GM12878 (cell line): ENCODE results near the gene CCDC197. TPM values are rescaled to one million over a fixed set of nuclear protein-coding genes. Genes with fewer than 3 reads are reported as not detected.

Experiments used
- ATAC-seq: fragments of 200-7000 bp; cut with Tn5 transposase; 3 replicates; pipeline ENCODE4 v1.9.1; 2020; ENCODE audit warnings: mild to moderate bottlenecking, moderate library complexity
- BruUV-seq: library from RNA; stranded (reverse); fragments of 400-500 nt; replicated peaks from 2 replicates; lab custom pipeline; 2021; lab: Mats Ljungman, UMichigan
- CTCF ChIA-PET: fragments of 300-600 bp; sonication (Branson Sonifier 250); formaldehyde crosslinking; extraction: SDS; loops from one replicate; lab custom pipeline; 2021; ENCODE audit warnings: inconsistent platforms; lab: Yijun Ruan, JAX
- POLR2A ChIA-PET: fragments of 350-600 bp; formaldehyde crosslinking; extraction: SDS; loops from one replicate; lab custom pipeline; 2021; ENCODE audit warnings: inconsistent platforms; lab: Charles Lee
- RAD21 ChIA-PET: fragments of 300-600 bp; sonication (Branson Sonifier 250); formaldehyde crosslinking; loops from one replicate; lab custom pipeline; 2023; ENCODE audit warnings: antibody characterized with exemption; ENCODE audit not compliant: unreplicated experiment; lab: Charles Lee
- SMC1A ChIA-PET: fragments of 300-600 bp; sonication (Branson Sonifier 250); formaldehyde crosslinking; loops from one replicate; lab custom pipeline; 2023; ENCODE audit not compliant: unreplicated experiment, uncharacterized antibody; lab: Charles Lee
- DNase-seq: peaks from one replicate; pipeline ENCODE4 v3.0.0-alpha.2; 2011; ENCODE audit warnings: low read depth, low spot score
- FAIRE-seq: peaks from 3 replicates; lab custom pipeline; 2011; peaks lifted over from hg19 to GRCh38; lab: Jason Lieb, UNC
- H2AFZ ChIP-seq: 2 replicates; pipeline ENCODE4 v1.6.0; 2011; ENCODE audit warnings: low read depth, low read length, control low read depth; ENCODE audit not compliant: control insufficient read depth
- H3K27ac ChIP-seq: 2 replicates; pipeline ENCODE4 v1.5.1; 2011; ENCODE audit warnings: control low read depth; ENCODE audit not compliant: control insufficient read depth, insufficient read depth
- H3K27me3 ChIP-seq, 2 experiments: replicated peaks in 1 of 2; 2 replicates each; pipeline versions ENCODE4 v1.6.0 to v1.6.1; 2011; ENCODE audit warnings: low read length in 1 of 2; ENCODE audit not compliant: control insufficient read depth in 2 of 2, insufficient read depth in 2 of 2
- H3K36me3 ChIP-seq, 2 experiments: 2 replicates each; pipeline ENCODE4 v1.5.1; 2011; ENCODE audit warnings: low read length in 1 of 2; ENCODE audit not compliant: control insufficient read depth in 2 of 2, insufficient read depth in 2 of 2
- H3K4me1 ChIP-seq: 2 replicates; pipeline ENCODE4 v1.6.1; 2011; ENCODE audit warnings: mild to moderate bottlenecking, low read length, moderate library complexity, mixed read lengths; ENCODE audit not compliant: control insufficient read depth, insufficient read depth
- H3K4me2 ChIP-seq: 2 replicates; pipeline ENCODE4 v1.6.0; 2011; ENCODE audit warnings: control low read depth; ENCODE audit not compliant: control insufficient read depth, insufficient read depth
- H3K4me3 ChIP-seq: fragments of 200-600 bp; sonication (generic); 2 replicates; pipeline ENCODE4 v1.5.1; 2016
- H3K79me2 ChIP-seq: 2 replicates; pipeline ENCODE4 v1.6.0; 2011; ENCODE audit warnings: low read length; ENCODE audit not compliant: control insufficient read depth, insufficient read depth
- H3K9ac ChIP-seq: 2 replicates; pipeline ENCODE4 v1.8.0; 2011; ENCODE audit warnings: low read length, control low read depth, mixed read lengths; ENCODE audit not compliant: control insufficient read depth, insufficient read depth
- H3K9me3 ChIP-seq: replicated peaks from 3 replicates; pipeline ENCODE4 v1.5.1; 2011; ENCODE audit warnings: mild to moderate bottlenecking, low read length; ENCODE audit not compliant: control insufficient read depth, insufficient read depth
- H4K20me1 ChIP-seq: 2 replicates; pipeline ENCODE4 v1.6.0; 2011; ENCODE audit not compliant: control insufficient read depth, insufficient read depth
- BACH1 ChIP-seq: fragments of 450-650 bp; IDR thresholded peaks from 2 replicates; pipeline ENCODE4 v1.6.1; 2017; ENCODE audit warnings: mild to moderate bottlenecking, borderline replicate concordance
- CBX5 ChIP-seq: sonication (generic); IDR thresholded peaks from 2 replicates; pipeline ENCODE4 v1.6.1; 2016; ENCODE audit warnings: low read depth, moderate library complexity, mild to moderate bottlenecking, inconsistent platforms
- CHD4 ChIP-seq: fragments of 200-600 bp; sonication (generic); IDR thresholded peaks from 2 replicates; pipeline ENCODE4 v1.6.1; 2016; ENCODE audit warnings: mild to moderate bottlenecking
- E4F1 ChIP-seq: fragments of 450-650 bp; IDR thresholded peaks from 2 replicates; pipeline ENCODE4 v1.6.1; 2018; ENCODE audit warnings: borderline replicate concordance, mild to moderate bottlenecking; ENCODE audit not compliant: partially characterized antibody
- IKZF2 ChIP-seq, 2 experiments: fragments of 450-650 bp; IDR thresholded peaks; 2 replicates each; pipeline ENCODE4 v1.6.1; 2017; ENCODE audit warnings: mild to moderate bottlenecking in 2 of 2, moderate library complexity in 2 of 2
- NR2C1 ChIP-seq: fragments of 450-650 bp; IDR thresholded peaks from 2 replicates; pipeline ENCODE4 v1.6.1; 2017; ENCODE audit warnings: antibody characterized with exemption, mild to moderate bottlenecking, moderate library complexity
- PML ChIP-seq: IDR thresholded peaks from 2 replicates; pipeline ENCODE4 v1.6.1; 2012; ENCODE audit warnings: low read length, inconsistent platforms
- POLR2A ChIP-seq: IDR thresholded peaks from 2 replicates; pipeline ENCODE4 v1.6.1; 2011; ENCODE audit warnings: low read depth, mild to moderate bottlenecking, low read length
- TAF1 ChIP-seq: IDR thresholded peaks from 2 replicates; pipeline ENCODE4 v1.6.1; 2011; ENCODE audit warnings: mild to moderate bottlenecking, low read depth, low read length, borderline replicate concordance
- WGBS: methylation state at CpG from one replicate; pipeline ENCODE4 v1.1.6; 2016; ENCODE audit warnings: low lambda C conversion rate; ENCODE audit not compliant: insufficient replicate concordance, insufficient coverage; ENCODE audit errors: missing lambda C conversion rate; 5-methylcytosine and 5-hydroxymethylcytosine counted together
- in situ Hi-C: fragments of 300-500 bp; cut with MboI; formaldehyde crosslinking; loops from 9 replicates; pipeline ENCODE4 v1.14.3; 2018; ENCODE audit warnings: mixed read lengths
- intact Hi-C: fragments of 100-400 bp; cut with micrococcal nuclease; formaldehyde crosslinking; loops from one replicate; pipeline ENCODE4 v1.14.2; 2022; ENCODE audit not compliant: unreplicated experiment
- polyA plus RNA-seq, 11 experiments: library from polyadenylated mRNA; depleted of rRNA in 4 of 11; unstranded in 6 of 11; stranded (reverse) in 5 of 11; fragments of >200 nt; fragmentation: Nextera tagmentation in 4 of 11; fragmentation: Illumina TruSeq in 1 of 11; extraction: Ambion mirVana in 4 of 11; extraction: Trizol in 1 of 11; gene quantifications; 1 replicate in 1 of 11; 2 replicates in 10 of 11; pipeline versions ENCODE4 v1.2.1 to v1.2.3, GENCODE V29; 2011 to 2016; ENCODE audit warnings: inconsistent platforms in 2 of 11, missing spikeins in 2 of 11, low read depth in 1 of 11
- total RNA-seq, 4 experiments: library from RNA; depleted of rRNA in 3 of 4; stranded (reverse); fragments of >200 nt in 3 of 4; fragmentation: Illumina TruSeq in 1 of 4; extraction: Trizol in 1 of 4; gene quantifications; 2 replicates each; pipeline versions ENCODE4 v1.2.1 to v1.2.3, GENCODE V29; 2013 to 2021
- TF ChIP-seq, protein P1 (sequence below): fragments of 450-650 bp; formaldehyde crosslinking; IDR thresholded peaks from 2 replicates; pipeline ENCODE4 v1.5.0; 2022; ENCODE audit warnings: mild to moderate bottlenecking, missing genetic modification characterization
- TF ChIP-seq, protein P2 (sequence below): fragments of 450-650 bp; IDR thresholded peaks from 2 replicates; pipeline ENCODE4 v1.6.1; 2016; ENCODE audit warnings: mild to moderate bottlenecking, moderate library complexity, borderline replicate concordance

The CCDC197 gene
- total and polyA plus RNA-seq, 10 of the 15 experiments (the other 5 are each of a cell fraction or from before 2014, with no cell fraction given): 0.12 TPM; not detected in 9

GRCh38 chr14:94018308-94018707 is 21.2 kb downstream of the CCDC197 start:
- H3K9me3 ChIP-seq: no peaks in the 10 kb centered on the region; the same call in 2 of the 3 replicates
- H3K9ac ChIP-seq: no peak overlapping the region
- no peaks in the 10 kb centered on the region for H4K20me1 ChIP-seq
- no peak overlapping the region for H2AFZ ChIP-seq
- intact Hi-C loops: no loop called here
- ATAC-seq (no peak), FAIRE-seq (no peak), DNase-seq (no peak)
- H3K4me1 ChIP-seq: peaks cover 10% of the 10 kb centered on the region
- H3K4me3 ChIP-seq: no peak overlapping the region
- no TSS peak for BruUV-seq
- no peaks in the 10 kb centered on the region for H3K79me2 ChIP-seq
- RAD21 ChIA-PET: interaction anchor here (1.1 kb wide), 1 partner anchor 78 kb away, joined by 3 read pairs; no protein-coding TSS in a partner anchor
- in situ Hi-C loops: no loop called here
- 43% methylated on average over 8 of the region's 8 CpGs for WGBS
- no peak overlapping the region for H3K27ac ChIP-seq
- POLR2A ChIA-PET: no interaction called here
- CTCF ChIA-PET: interaction anchor here (1.2 to 1.5 kb wide), 3 partner anchors 14 to 48 kb away, joined by 3 to 4 read pairs (median 3); no protein-coding TSS in a partner anchor
- H3K27me3 ChIP-seq: peaks cover 0 to 2% of the 10 kb centered on the region in 2 experiments; a peak in 1 of 4 replicates
- no peak overlapping the region for H3K4me2 ChIP-seq
- no peaks in the 10 kb centered on the region for H3K36me3 ChIP-seq
- SMC1A ChIA-PET: interaction anchor here (1.6 to 1.7 kb wide), 2 partner anchors 11 to 38 kb away, joined by 5 read pairs; no protein-coding TSS in a partner anchor
- no peak for TF ChIP-seq POLR2A
- TF ChIP-seq PML: no peak
- no peak for TF ChIP-seq TAF1
- no peak for TF ChIP-seq E4F1
- TF ChIP-seq CBX5: no peak
- TF ChIP-seq NR2C1: no peak
- TF ChIP-seq BACH1: no peak
- TF ChIP-seq, protein P1, sequence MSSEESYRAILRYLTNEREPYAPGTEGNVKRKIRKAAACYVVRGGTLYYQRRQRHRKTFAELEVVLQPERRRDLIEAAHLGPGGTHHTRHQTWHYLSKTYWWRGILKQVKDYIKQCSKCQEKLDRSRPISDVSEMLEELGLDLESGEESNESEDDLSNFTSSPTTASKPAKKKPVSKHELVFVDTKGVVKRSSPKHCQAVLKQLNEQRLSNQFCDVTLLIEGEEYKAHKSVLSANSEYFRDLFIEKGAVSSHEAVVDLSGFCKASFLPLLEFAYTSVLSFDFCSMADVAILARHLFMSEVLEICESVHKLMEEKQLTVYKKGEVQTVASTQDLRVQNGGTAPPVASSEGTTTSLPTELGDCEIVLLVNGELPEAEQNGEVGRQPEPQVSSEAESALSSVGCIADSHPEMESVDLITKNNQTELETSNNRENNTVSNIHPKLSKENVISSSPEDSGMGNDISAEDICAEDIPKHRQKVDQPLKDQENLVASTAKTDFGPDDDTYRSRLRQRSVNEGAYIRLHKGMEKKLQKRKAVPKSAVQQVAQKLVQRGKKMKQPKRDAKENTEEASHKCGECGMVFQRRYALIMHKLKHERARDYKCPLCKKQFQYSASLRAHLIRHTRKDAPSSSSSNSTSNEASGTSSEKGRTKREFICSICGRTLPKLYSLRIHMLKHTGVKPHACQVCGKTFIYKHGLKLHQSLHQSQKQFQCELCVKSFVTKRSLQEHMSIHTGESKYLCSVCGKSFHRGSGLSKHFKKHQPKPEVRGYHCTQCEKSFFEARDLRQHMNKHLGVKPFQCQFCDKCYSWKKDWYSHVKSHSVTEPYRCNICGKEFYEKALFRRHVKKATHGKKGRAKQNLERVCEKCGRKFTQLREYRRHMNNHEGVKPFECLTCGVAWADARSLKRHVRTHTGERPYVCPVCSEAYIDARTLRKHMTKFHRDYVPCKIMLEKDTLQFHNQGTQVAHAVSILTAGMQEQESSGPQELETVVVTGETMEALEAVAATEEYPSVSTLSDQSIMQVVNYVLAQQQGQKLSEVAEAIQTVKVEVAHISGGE: no peak
- TF ChIP-seq CHD4: no peak
- TF ChIP-seq, protein P2, sequence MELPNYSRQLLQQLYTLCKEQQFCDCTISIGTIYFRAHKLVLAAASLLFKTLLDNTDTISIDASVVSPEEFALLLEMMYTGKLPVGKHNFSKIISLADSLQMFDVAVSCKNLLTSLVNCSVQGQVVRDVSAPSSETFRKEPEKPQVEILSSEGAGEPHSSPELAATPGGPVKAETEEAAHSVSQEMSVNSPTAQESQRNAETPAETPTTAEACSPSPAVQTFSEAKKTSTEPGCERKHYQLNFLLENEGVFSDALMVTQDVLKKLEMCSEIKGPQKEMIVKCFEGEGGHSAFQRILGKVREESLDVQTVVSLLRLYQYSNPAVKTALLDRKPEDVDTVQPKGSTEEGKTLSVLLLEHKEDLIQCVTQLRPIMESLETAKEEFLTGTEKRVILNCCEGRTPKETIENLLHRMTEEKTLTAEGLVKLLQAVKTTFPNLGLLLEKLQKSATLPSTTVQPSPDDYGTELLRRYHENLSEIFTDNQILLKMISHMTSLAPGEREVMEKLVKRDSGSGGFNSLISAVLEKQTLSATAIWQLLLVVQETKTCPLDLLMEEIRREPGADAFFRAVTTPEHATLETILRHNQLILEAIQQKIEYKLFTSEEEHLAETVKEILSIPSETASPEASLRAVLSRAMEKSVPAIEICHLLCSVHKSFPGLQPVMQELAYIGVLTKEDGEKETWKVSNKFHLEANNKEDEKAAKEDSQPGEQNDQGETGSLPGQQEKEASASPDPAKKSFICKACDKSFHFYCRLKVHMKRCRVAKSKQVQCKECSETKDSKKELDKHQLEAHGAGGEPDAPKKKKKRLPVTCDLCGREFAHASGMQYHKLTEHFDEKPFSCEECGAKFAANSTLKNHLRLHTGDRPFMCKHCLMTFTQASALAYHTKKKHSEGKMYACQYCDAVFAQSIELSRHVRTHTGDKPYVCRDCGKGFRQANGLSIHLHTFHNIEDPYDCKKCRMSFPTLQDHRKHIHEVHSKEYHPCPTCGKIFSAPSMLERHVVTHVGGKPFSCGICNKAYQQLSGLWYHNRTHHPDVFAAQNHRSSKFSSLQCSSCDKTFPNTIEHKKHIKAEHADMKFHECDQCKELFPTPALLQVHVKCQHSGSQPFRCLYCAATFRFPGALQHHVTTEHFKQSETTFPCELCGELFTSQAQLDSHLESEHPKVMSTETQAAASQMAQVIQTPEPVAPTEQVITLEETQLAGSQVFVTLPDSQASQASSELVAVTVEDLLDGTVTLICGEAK: no peak
- no peak for TF ChIP-seq IKZF2 (IDR thresholded peaks at IDR 0.05)
